Measurements from ENCODE around the gene DNAJC1.

Gene DNAJC1

GRCh38 chr10:21961847-21962246, 41.7 kb downstream of the DNAJC1 start:
- H3K4me3 ChIP-seq (ENCODE audit: low read depth, low read length): no peak overlapping the region

- no peak overlapping the region for H3K4me3 ChIP-seq (ENCODE audit: low read depth, low read length)
These were observed 43.5 kb downstream of the DNAJC1 start for GRCh38 chr10:21959998-21960397.

GRCh38 chr10:21954690-21955089, 48.8 kb downstream of the DNAJC1 start:
- H3K4me3 ChIP-seq (ENCODE audit: low read depth, low read length): no peak overlapping the region

GRCh38 chr10:21954132-21954531, 49.4 kb downstream of the DNAJC1 start:
- no peak overlapping the region for H3K4me3 ChIP-seq (ENCODE audit: low read depth, low read length)

DNA sequence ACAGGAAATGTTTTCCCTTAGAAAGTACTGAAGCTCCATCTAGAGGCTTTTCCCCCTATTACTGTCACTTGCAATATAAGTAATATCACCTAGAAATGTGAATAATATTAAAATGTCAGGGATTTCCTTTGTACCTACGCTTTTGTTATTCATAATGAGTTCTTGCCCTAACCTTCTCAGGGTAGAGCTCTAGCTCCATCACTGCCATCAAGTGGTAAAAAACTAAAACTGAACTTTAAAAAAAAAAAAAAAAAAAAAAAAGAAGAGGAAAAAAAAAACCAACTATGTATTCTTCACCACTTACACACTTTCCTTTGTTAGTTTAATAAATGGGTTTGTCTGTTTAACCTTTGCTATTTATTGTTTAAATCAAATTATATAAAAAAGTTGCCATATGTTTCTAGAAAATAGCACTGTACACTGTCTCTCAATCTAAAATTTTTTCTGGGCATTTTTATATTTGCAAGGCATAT, 49.9 kb downstream of the DNAJC1 start:
- H3K4me3 ChIP-seq (ENCODE audit: low read depth, low read length): no peak overlapping the region

GRCh38 chr10:21950566-21950965, 53.0 kb downstream of the DNAJC1 start:
- H3K4me3 ChIP-seq (ENCODE audit: low read depth, low read length): no peak overlapping the region

- H3K4me3 ChIP-seq (ENCODE audit: low read depth, low read length): no peak overlapping the region
These were observed 56.6 kb downstream of the DNAJC1 start for GRCh38 chr10:21946946-21947345.

DNA sequence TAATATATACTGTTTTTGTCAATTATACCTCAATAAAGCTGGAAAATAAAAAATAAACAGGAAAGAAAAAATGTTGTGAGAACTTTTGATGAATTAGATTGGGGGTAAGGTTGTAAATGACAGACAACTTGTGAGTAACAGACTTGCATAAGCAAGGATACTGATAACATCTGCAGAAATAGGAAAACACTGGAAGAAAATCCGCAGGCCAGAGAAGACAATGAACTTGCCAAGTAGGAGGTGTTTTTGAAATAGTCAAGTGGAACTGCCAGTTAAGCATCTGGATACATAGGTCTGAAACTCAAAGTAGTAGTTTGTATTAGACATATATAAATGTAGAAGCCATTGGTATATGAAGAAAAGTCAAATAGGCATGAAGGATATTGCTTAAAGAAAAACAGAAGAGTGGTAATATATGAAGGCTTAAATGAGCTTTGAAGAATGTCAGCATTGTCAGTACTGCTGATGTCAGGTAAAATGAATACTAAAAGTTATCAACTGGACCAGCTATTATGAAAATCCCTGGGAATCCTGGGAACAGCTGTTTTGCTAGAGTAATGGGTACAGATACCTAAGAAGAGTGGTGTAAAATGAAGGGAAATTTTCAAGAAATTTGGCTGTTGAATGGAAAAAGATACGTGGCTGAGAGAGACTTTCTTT, 58.7 kb downstream of the DNAJC1 start:
- no peak overlapping the region for H3K4me3 ChIP-seq (ENCODE audit: low read depth, low read length)

GRCh38 chr10:21943633-21944265, 59.8 kb downstream of the DNAJC1 start:
- H3K4me3 ChIP-seq (ENCODE audit: low read depth, low read length): no peak overlapping the region

- no peak overlapping the region for H3K4me3 ChIP-seq (ENCODE audit: low read depth, low read length)
These were observed 68.0 kb downstream of the DNAJC1 start for GRCh38 chr10:21935439-21936023.

GRCh38 chr10:21934307-21934706, 69.2 kb downstream of the DNAJC1 start:
- H3K4me3 ChIP-seq (ENCODE audit: low read depth, low read length): no peak overlapping the region

DNA sequence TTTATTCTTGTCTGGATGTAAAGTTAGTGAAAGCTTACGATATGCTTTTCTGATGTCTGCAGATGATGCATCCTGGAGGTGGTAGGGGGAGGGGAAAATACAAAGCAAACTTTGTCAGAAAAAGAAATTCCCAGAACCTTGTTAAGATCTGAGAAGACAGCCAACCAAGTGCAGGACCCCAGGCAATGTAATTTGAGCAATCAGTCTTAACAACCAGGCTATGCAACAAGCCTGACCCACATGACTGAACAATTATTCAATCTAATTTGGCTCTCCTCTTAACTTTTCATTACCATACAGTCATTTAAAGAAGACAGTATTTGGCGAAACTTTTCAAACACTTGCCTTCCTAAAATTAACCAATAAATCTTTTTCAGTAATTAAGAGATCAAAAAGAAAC, 74.5 kb downstream of the DNAJC1 start:
- H3K4me3 ChIP-seq (ENCODE audit: low read depth, low read length): no peak overlapping the region

DNA sequence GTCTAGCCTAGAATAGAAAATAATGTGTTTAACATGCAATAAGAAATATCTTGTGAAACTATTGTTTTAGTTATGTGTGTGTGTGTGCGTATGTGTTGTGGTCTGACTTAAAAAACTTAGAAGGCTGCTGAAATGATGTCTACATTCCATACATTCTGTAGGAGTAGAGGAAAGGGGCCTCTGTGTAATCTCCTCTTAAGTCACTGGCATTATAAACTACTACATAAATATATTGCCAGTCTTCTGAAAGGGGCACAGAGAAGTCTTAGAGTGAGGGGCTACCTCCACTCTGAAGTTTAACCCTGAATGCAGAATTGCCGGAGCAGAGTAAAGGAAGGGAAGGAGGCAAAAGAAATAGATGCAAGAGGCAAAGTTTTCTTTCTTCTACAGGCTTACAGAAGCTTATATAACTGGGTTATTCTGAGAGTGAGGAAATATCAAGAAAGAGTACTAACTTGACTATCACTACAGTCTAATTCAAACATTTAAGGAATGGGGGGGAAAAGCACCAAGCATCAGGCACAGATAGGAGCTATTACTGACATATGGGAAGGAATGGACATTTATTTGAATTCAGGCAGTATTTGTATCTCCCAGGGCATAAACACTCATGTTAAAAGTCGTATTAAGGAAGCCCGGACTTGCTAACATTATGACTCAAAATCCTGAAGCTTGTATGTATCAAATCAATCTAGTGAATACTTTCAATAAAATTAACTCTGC, 75.7 kb downstream of the DNAJC1 start:
- no peak overlapping the region for H3K4me3 ChIP-seq (ENCODE audit: low read depth, low read length)

DNA sequence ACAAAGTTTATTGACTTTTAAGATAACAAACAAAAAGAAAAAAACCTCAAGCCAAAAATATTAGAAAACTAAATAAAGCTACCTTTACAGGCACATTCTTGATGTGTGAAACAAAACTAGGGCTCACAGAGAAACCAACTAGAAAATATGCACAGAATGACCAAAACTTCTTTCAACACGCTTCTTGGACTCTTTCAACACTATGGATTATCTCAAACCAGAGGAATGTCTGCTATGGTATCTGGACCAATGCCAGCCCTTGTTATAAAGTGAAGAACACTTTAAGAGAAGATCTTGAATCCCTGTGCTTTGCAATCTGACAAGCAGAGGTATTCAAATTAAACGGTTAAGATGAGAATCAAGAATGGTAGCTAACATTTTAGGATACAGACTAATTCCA, 76.6 kb downstream of the DNAJC1 start:
- H3K4me3 ChIP-seq (ENCODE audit: low read depth, low read length): no peak overlapping the region

- no peak overlapping the region for H3K4me3 ChIP-seq (ENCODE audit: low read depth, low read length)
These were observed 77.1 kb downstream of the DNAJC1 start for GRCh38 chr10:21926358-21926925.

- H3K4me3 ChIP-seq (ENCODE audit: low read depth, low read length): no peak overlapping the region
These were observed 77.7 kb downstream of the DNAJC1 start for GRCh38 chr10:21925851-21926250.

DNA sequence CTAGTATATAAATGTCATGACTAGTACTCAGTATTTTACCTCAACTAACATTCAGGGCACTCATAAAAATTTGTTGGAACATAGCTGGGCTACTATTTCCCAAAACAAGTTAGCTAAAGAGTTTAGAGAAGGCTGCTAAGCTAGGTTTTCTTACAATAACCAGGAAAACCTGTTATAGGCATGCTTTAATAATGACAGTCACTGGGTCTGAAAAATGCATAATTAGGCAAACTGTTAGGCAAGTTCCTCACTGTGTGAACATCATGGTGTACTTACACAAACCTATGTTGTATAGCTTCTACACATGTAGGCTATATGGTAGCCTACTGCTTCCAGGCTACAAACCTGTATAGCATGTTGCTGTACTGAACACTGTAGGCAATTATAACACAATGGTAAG, 79.0 kb downstream of the DNAJC1 start:
- no peak overlapping the region for H3K4me3 ChIP-seq (ENCODE audit: low read depth, low read length)

GRCh38 chr10:21920633-21921032, 82.9 kb downstream of the DNAJC1 start:
- no peak overlapping the region for H3K4me3 ChIP-seq (ENCODE audit: low read depth, low read length)

- H3K4me3 ChIP-seq (ENCODE audit: low read depth, low read length): no peak overlapping the region
These were observed 83.6 kb downstream of the DNAJC1 start for GRCh38 chr10:21919906-21920305.

DNA sequence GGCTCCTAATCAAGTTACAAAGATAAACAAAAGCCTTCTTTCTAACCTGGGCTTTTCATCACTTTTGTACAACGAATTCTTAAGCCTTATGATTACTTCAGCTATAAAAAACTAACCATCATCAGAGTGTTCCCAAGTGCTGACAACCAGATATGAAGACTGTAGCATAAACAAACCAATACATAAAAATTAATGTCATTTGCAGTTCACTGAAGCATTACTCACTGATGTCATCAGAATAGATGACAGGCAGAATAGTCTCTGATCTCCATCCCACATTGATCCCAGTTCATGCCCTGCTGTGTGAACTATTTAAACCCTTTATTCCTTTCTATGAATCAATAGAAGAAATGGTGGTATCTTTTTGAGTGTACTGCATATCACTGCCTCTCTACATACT, 84.4 kb downstream of the DNAJC1 start:
- H3K4me3 ChIP-seq (ENCODE audit: low read depth, low read length): no peak overlapping the region

- no peak overlapping the region for H3K4me3 ChIP-seq (ENCODE audit: low read depth, low read length)
These were observed 90.9 kb downstream of the DNAJC1 start for GRCh38 chr10:21912625-21913024.
